RWPE2 (cell line): ENCODE measurements around the gene FOXJ2.
"Not testable (repeated sequence)": the region's sequence is repeated elsewhere in the genome, so short reads cannot be mapped to it uniquely, and the experiment has no call there.

ENCODE experiments used
- ATAC-seq: fragments of 200-7000 bp; cut with Tn5 transposase; 3 replicates; pipeline ENCODE4 v1.9.1; 2021; ENCODE audit warnings: low read depth
- DNase-seq: peaks from one replicate; pipeline ENCODE4 v3.0.0-alpha.2; 2020; ENCODE audit warnings: low spot score
- H3K27ac ChIP-seq: fragments of 450-650 bp; 2 replicates; pipeline ENCODE4 v1.5.1; 2017; ENCODE audit warnings: mild to moderate bottlenecking; ENCODE audit not compliant: poor library complexity, severe bottlenecking
- H3K27me3 ChIP-seq: fragments of 250-450 bp; sonication (Bioruptor Pico); 2 replicates; pipeline ENCODE4 v1.5.1; 2021; ENCODE audit warnings: mild to moderate bottlenecking, moderate library complexity; ENCODE audit not compliant: insufficient read depth, poor library complexity, severe bottlenecking
- H3K36me3 ChIP-seq: fragments of 250-450 bp; sonication (Bioruptor Pico); 2 replicates; pipeline ENCODE4 v1.5.1; 2020; ENCODE audit warnings: low read depth, mild to moderate bottlenecking, moderate library complexity
- H3K4me1 ChIP-seq: fragments of 250-450 bp; sonication (Bioruptor Pico); 2 replicates; pipeline ENCODE4 v1.5.1; 2021; ENCODE audit warnings: mild to moderate bottlenecking, moderate library complexity; ENCODE audit not compliant: insufficient read depth, poor library complexity, severe bottlenecking
- H3K4me3 ChIP-seq: fragments of 250-450 bp; sonication (Bioruptor Pico); 2 replicates; pipeline ENCODE4 v1.5.1; 2021; ENCODE audit warnings: mild to moderate bottlenecking, moderate library complexity; ENCODE audit not compliant: severe bottlenecking
- H3K9me3 ChIP-seq: fragments of 250-450 bp; sonication (Bioruptor Pico); 2 replicates; pipeline ENCODE4 v1.5.1; 2021; ENCODE audit warnings: mild to moderate bottlenecking, moderate library complexity; ENCODE audit not compliant: severe bottlenecking
- CTCF ChIP-seq: fragments of 450-650 bp; IDR thresholded peaks from one replicate; pipeline ENCODE4 v1.5.1; 2017; ENCODE audit warnings: mild to moderate bottlenecking, moderate library complexity; ENCODE audit not compliant: poor library complexity, severe bottlenecking

The FOXJ2 gene

DNA sequence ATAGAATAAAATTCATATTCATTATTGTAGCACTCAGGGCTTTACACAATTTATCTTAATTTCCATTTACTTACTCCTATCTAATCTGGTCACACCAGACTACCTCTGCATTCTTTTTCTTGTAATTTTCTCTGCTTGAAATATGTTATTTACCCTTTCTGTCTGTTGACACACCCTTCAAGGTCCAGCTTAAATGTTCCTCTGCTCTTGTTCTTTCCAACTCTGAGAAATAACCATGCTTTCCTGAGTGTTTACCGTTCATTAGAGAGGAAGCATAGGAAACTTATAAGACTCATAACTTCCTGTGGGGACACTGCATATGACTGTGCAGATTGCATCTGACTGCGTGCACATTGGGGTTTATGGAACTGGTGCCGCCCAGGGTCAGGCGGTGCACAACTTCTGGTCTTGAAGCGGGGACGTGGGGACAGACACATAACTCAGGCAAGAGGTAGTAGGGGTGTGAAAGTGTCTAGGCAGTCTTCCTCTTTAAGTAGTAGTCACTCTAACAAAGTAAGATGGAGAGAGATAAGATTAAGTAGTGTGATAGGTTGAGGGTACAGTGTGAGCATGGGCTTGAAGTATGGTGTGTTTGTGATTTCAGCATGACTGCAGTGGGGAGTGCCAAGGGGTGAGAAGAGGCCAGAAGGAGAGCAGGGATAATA, 42.6 kb upstream of the FOXJ2 start:
- no peaks in the 10 kb centered on the region for H3K27me3 ChIP-seq
- ATAC-seq (no peak), DNase-seq (no peak)
- TF ChIP-seq CTCF, result no peak
- no peak overlapping the region for H3K27ac ChIP-seq
- no peaks in the 10 kb centered on the region for H3K36me3 ChIP-seq
- H3K9me3 ChIP-seq, result no peaks in the 10 kb centered on the region
- no peak overlapping the region for H3K4me3 ChIP-seq
- H3K4me1 ChIP-seq, result peaks cover 2% of the 10 kb centered on the region

DNA sequence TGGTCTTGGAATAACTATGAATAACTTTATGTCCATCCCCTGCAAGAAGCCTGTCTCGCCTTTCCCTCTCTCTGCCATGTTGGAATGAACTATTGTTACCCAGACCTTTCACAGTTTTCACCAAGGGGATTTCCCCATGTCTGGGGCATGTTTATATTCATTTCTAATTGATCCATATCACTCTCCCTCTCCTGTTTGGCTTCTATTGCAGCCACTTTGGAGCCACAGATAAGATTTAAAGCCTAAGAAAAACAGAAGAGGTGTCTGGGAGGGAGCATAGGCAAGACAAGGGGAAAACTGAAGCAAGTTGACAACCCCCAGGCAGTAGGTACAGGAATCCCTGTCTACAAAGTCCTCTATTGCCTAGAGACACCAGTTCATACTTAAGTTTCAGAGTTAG, 41.0 kb upstream of the FOXJ2 start:
- DNase-seq (no peak), ATAC-seq (no peak)
- TF ChIP-seq CTCF, result no peak
- Histone ChIP-seq H3K4me3 (no peak overlapping the region), H3K9me3 (no peaks in the 10 kb centered on the region), H3K27ac (no peak overlapping the region), H3K4me1 (peaks cover 4% of the 10 kb centered on the region), H3K27me3 (no peaks in the 10 kb centered on the region), H3K36me3 (no peaks in the 10 kb centered on the region)

DNA sequence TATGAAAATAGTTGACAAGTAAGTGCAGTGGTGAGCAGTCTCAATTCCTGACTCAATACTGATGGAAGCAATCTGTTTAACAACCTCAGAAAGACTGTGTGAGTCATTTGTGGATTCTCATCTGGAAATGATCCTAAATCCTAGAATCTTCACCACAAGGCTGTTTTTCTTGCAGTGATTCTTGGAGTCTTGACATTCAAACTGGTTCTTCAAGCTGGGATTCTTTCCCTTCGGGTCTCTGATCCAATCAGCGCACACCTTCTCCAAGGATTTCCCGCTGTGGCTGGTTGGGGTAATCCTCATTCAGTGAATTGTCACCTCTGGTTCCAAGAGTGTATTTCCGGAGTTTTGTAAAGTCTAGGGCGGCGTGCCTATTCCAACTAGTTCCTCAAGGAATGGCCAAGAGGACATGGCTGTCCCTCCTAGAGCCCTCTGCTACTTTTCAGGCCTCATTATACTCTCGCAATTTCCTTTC, 37.7 kb upstream of the FOXJ2 start:
- H3K27me3 ChIP-seq, result no peaks in the 10 kb centered on the region
- no peaks in the 10 kb centered on the region for H3K9me3 ChIP-seq
- no peaks in the 10 kb centered on the region for H3K36me3 ChIP-seq
- ATAC-seq (peak; percentile 63; the same call in 2 of the 3 replicates), DNase-seq (no peak)
- H3K27ac ChIP-seq, result peak overlapping the region; percentile 20
- peaks cover 4% of the 10 kb centered on the region for H3K4me1 ChIP-seq
- TF ChIP-seq CTCF, result no peak
- no peak overlapping the region for H3K4me3 ChIP-seq

DNA sequence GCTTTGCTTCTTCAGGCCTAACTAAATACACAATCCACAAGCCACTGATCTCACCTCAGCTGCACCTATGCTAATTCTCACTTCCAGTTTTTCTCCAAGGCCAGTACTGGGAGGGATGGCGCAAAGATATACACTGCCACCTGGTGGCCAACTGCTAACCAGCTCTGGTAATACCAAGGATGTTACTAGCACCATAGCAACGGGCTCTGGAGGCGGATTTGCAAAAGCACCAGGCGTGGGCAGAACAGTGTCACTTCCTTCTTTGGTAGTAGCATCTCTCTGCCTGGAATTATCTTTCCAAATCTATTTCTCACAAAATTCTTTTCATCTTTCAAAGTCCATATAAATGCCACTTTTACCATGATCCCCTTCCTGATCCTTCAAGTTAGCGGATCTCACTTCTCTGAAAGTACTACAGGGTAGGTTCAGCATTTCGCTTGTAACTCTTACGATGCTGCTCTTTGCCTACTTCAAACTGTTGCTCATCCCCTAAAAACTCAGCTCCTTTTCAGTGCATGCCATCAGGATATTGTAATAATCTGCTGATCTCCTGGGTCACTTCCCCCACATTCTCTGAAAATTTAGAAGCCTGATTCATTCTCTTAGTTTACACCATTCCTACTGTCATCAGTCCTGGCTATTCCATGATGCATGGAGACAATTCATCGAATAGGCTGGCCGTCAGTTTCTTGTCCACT, 37.1 kb upstream of the FOXJ2 start:
- H3K4me3 ChIP-seq, result no peak overlapping the region
- H3K4me1 ChIP-seq, result peaks cover 4% of the 10 kb centered on the region
- peak overlapping the region; percentile 20 for H3K27ac ChIP-seq
- TF ChIP-seq CTCF, result peak; percentile 67
- peak; percentile 92 for ATAC-seq
- peak; percentile 56 for DNase-seq
- H3K9me3 ChIP-seq, result no peaks in the 10 kb centered on the region
- H3K27me3 ChIP-seq, result no peaks in the 10 kb centered on the region
- no peaks in the 10 kb centered on the region for H3K36me3 ChIP-seq

DNA sequence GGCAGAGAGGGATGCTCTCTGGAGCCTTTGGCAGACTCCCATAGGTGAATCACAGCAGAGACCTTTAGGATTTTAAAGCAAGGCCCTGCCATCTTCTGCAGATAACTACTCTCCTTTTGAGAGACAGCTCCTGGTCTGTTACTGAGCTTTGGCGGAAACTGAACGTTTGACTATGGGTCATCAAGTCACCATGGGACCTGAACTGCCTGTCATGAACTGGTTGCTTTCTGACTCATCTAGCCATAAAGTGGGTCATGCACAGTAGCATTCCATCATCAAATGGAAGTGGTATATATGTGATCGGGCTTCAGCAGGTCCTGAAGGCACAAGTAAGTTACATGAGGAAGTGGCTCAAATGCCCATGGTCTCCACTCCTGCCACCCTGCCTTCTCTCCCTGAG, 31.7 kb upstream of the FOXJ2 start:
- not testable (repeated sequence) for H3K4me1 ChIP-seq, H3K9me3 ChIP-seq, DNase-seq, H3K4me3 ChIP-seq, H3K36me3 ChIP-seq, ATAC-seq, H3K27ac ChIP-seq, H3K27me3 ChIP-seq

GRCh38 chr12:8001496-8001895, 31.0 kb upstream of the FOXJ2 start:
- H3K4me3 ChIP-seq, DNase-seq, H3K4me1 ChIP-seq, ATAC-seq, H3K9me3 ChIP-seq, H3K27me3 ChIP-seq, H3K27ac ChIP-seq, H3K36me3 ChIP-seq: not testable (repeated sequence)

DNA sequence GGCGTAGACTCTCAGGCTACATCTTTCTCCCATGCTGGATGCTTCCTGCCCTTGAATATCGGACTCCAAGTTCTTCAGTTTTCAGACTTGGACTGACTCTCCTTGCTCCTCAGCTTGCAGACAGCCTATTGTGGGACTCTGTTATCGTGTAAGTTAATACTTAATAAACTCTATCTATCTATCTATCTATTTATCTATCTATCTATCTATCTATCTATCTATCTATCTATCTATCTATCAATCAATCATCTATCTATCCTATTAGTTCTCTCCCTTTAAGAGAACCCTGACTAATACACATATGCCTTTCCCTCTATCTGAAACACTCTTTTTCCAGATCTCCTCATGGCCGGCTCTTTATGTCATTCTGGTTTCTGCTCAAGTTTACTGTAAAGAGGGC, 27.6 kb upstream of the FOXJ2 start:
- DNase-seq, H3K36me3 ChIP-seq, ATAC-seq: not testable (repeated sequence)

More for the DNA sequence above, 27.6 kb upstream of the FOXJ2 start:
- H3K4me1 ChIP-seq, H3K9me3 ChIP-seq, H3K27ac ChIP-seq, H3K27me3 ChIP-seq, H3K4me3 ChIP-seq: not testable (repeated sequence)
